ENCODE results near the gene GAL3ST3. TPM values are rescaled to one million over a fixed set of nuclear protein-coding genes. Genes with fewer than 3 reads are reported as not detected.
"Not testable (repeated sequence)": the region's sequence is repeated elsewhere in the genome, so short reads cannot be mapped to it uniquely, and the experiment has no call there.

The GAL3ST3 gene
- total RNA-seq, 2 experiments from 2014 or later = 0.15 to 0.17 TPM

- POLR2A ChIA-PET = not testable (repeated sequence)
- CTCF ChIA-PET = interaction anchor here (1.0 to 2.8 kb wide), 14 partner anchors 8 to 311 kb away, joined by 3 to 18 read pairs (median 6); partner anchors contain the start of genes CST6, KAT5, MUS81 and SF3B2
Measured at GRCh38 chr11:66023186-66023440, 25.8 kb downstream of the GAL3ST3 start.

- POLR2A ChIA-PET = interaction anchor here (0.6 kb wide), 1 partner anchor 311 kb away, joined by 3 read pairs; the partner anchor contains the start of gene KAT5
- CTCF ChIA-PET = interaction anchor here (0.5 to 2.8 kb wide), 27 partner anchors 9 to 1527 kb away, joined by 3 to 18 read pairs (median 4); partner anchors contain the start of genes BANF1, CST6, FIBP and KAT5
Measured at GRCh38 chr11:66022401-66023185, 26.4 kb downstream of the GAL3ST3 start.

GRCh38 chr11:66020618-66021357 lies 28.2 kb downstream of the GAL3ST3 start:
- POLR2A ChIA-PET = no interaction called here
- CTCF ChIA-PET = interaction anchor here (0.6 to 2.8 kb wide), 4 partner anchors 12 to 123 kb away, joined by 3 to 18 read pairs (median 10); no protein-coding TSS in a partner anchor

GRCh38 chr11:66020212-66020611 lies 28.7 kb downstream of the GAL3ST3 start:
- POLR2A ChIA-PET = no interaction called here
- CTCF ChIA-PET = interaction anchor here (0.6 kb wide), 1 partner anchor 122 kb away, joined by 3 read pairs; no protein-coding TSS in a partner anchor

- ChIA-PET CTCF (interaction anchor here (0.7 to 1.1 kb wide), 3 partner anchors 24 to 168 kb away, joined by 3 read pairs; no protein-coding TSS in a partner anchor), POLR2A (no interaction called here)
Measured at GRCh38 chr11:66017321-66017720, 31.6 kb downstream of the GAL3ST3 start.

GRCh38 chr11:66016793-66017177 lies 32.2 kb downstream of the GAL3ST3 start:
- POLR2A ChIA-PET = no interaction called here
- CTCF ChIA-PET = no interaction called here

GRCh38 chr11:66015936-66016792 lies 32.8 kb downstream of the GAL3ST3 start:
- ChIA-PET CTCF (no interaction called here), POLR2A (no interaction called here)

GRCh38 chr11:66015454-66015881 lies 33.5 kb downstream of the GAL3ST3 start:
- POLR2A ChIA-PET = no interaction called here
- CTCF ChIA-PET = no interaction called here

- POLR2A ChIA-PET = no interaction called here
- CTCF ChIA-PET = interaction anchor here (0.7 to 3.5 kb wide), 3 partner anchors 8 to 141 kb away, joined by 3 to 17 read pairs (median 3); no protein-coding TSS in a partner anchor
Measured at GRCh38 chr11:66014804-66015453, 34.0 kb downstream of the GAL3ST3 start.

- CTCF ChIA-PET = interaction anchor here (0.9 to 3.5 kb wide), 2 partner anchors 9 to 13 kb away, joined by 3 to 17 read pairs; no protein-coding TSS in a partner anchor
- POLR2A ChIA-PET = no interaction called here
Measured at GRCh38 chr11:66013762-66014100, 35.2 kb downstream of the GAL3ST3 start.

GRCh38 chr11:66012946-66013761 lies 35.8 kb downstream of the GAL3ST3 start:
- CTCF ChIA-PET = interaction anchor here (0.9 to 3.5 kb wide), 2 partner anchors 10 to 12 kb away, joined by 3 to 17 read pairs; no protein-coding TSS in a partner anchor

GRCh38 chr11:66012371-66012945 lies 36.5 kb downstream of the GAL3ST3 start:
- POLR2A ChIA-PET = no interaction called here
- CTCF ChIA-PET = interaction anchor here (1.3 to 3.5 kb wide), 2 partner anchors 10 to 39 kb away, joined by 3 to 17 read pairs; no protein-coding TSS in a partner anchor

More at GRCh38 chr11:66012946-66013761, 35.8 kb downstream of the GAL3ST3 start:
- POLR2A ChIA-PET = no interaction called here

GRCh38 chr11:66011785-66012303 lies 37.1 kb downstream of the GAL3ST3 start, which contains the start of gene CST6:
TSS of gene CST6 (plus strand) at chr11:66012008. CDS start at chr11:66012045, 37 bp downstream.
- CTCF ChIA-PET = interaction anchor here (0.7 to 3.5 kb wide), 3 partner anchors 11 to 57 kb away, joined by 3 to 17 read pairs (median 3); no protein-coding TSS in a partner anchor
- POLR2A ChIA-PET = interaction anchor here (0.6 to 0.9 kb wide), 5 partner anchors 51 to 290 kb away, joined by 3 to 4 read pairs (median 4); partner anchors contain the start of genes CFL1 and YIF1A

- CTCF ChIA-PET = interaction anchor here (0.7 to 3.5 kb wide), 3 partner anchors 11 to 57 kb away, joined by 3 to 17 read pairs (median 3); no protein-coding TSS in a partner anchor
- POLR2A ChIA-PET = interaction anchor here (0.6 to 0.9 kb wide), 5 partner anchors 52 to 290 kb away, joined by 3 to 4 read pairs (median 4); partner anchors contain the start of genes CFL1 and YIF1A
Measured at GRCh38 chr11:66011239-66011784, 37.6 kb downstream of the GAL3ST3 start.

GRCh38 chr11:66010036-66010435 lies 38.9 kb downstream of the GAL3ST3 start:
- CTCF ChIA-PET = interaction anchor here (1.2 to 2.4 kb wide), 2 partner anchors 12 to 22 kb away, joined by 5 to 13 read pairs; no protein-coding TSS in a partner anchor
- POLR2A ChIA-PET = not testable (repeated sequence)

GRCh38 chr11:66008468-66009101 lies 40.4 kb downstream of the GAL3ST3 start:
- ChIA-PET POLR2A (interaction anchor here (0.6 kb wide), 1 partner anchor 150 kb away, joined by 4 read pairs; no protein-coding TSS in a partner anchor), CTCF (interaction anchor here (0.7 to 2.4 kb wide), 5 partner anchors 14 to 297 kb away, joined by 3 to 13 read pairs (median 4); partner anchors contain the start of genes CATSPER1 and KAT5)

Data from activated CD8-positive, alpha-beta memory T cell treated with anti-CD3 and anti-CD28 coated beads for 36 hours (primary cell).